Measurements from ENCODE around the gene DDAH1.

DDAH1 gene

GRCh38 chr1:85397490-85398032 lies 67.4 kb downstream of the DDAH1 start:
- DNase-seq (ENCODE audit: low read depth in 4 of 4, low spot score in 1 of 4) = no peak

- no peak for DNase-seq (ENCODE audit: low read depth in 4 of 4, low spot score in 1 of 4)
These were observed 68.8 kb downstream of the DDAH1 start for GRCh38 chr1:85396194-85396593.

- no peak for DNase-seq (ENCODE audit: low read depth in 4 of 4, low spot score in 1 of 4)
These were observed 70.8 kb downstream of the DDAH1 start for GRCh38 chr1:85394130-85394529.

GRCh38 chr1:85393490-85393889 lies 71.5 kb downstream of the DDAH1 start:
- no peak for DNase-seq (ENCODE audit: low read depth in 4 of 4, low spot score in 1 of 4)

DNA sequence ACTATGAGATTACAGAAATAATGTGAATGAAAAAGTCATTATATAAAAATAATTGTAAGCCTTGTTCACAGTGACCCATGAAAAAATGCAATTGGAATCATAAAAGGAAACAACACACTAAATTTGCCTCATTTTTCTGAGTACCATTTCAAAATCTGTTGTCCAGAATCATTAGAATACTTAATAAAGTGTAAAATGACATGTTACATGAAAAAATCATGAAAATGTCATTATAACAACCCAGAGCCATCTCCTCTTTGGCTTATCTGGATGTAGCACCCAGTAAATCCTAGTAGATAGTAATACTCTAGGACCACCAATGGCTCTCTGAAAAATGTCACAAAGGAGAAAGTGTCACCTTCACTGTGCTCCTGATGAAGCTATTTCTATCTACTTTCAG lies 76.5 kb downstream of the DDAH1 start:
- DNase-seq (ENCODE audit: low read depth in 4 of 4, low spot score in 1 of 4) = no peak

DNA sequence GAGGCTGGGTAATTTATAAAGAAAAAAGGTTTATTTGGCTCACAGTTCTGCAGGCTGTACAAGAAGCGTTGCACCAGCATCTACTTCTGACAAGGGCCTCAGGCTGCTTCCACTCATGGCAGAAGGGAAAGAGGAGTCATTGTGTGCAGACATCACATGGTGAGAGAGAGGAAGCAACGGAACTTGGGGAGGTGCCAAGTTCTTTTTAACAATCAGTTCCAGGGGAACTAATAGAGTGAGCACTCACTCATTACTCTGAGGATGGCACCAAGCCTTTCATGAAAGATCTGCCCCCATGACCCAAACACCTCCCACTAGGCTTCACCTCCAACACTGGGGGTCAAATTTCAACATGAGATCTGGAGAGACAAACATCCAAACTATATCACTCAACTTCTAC lies 77.2 kb downstream of the DDAH1 start:
- no peak for DNase-seq (ENCODE audit: low read depth in 4 of 4, low spot score in 1 of 4)

- DNase-seq (ENCODE audit: low read depth in 4 of 4, low spot score in 1 of 4) = no peak
These were observed 78.8 kb downstream of the DDAH1 start for GRCh38 chr1:85386068-85386722.

DNA sequence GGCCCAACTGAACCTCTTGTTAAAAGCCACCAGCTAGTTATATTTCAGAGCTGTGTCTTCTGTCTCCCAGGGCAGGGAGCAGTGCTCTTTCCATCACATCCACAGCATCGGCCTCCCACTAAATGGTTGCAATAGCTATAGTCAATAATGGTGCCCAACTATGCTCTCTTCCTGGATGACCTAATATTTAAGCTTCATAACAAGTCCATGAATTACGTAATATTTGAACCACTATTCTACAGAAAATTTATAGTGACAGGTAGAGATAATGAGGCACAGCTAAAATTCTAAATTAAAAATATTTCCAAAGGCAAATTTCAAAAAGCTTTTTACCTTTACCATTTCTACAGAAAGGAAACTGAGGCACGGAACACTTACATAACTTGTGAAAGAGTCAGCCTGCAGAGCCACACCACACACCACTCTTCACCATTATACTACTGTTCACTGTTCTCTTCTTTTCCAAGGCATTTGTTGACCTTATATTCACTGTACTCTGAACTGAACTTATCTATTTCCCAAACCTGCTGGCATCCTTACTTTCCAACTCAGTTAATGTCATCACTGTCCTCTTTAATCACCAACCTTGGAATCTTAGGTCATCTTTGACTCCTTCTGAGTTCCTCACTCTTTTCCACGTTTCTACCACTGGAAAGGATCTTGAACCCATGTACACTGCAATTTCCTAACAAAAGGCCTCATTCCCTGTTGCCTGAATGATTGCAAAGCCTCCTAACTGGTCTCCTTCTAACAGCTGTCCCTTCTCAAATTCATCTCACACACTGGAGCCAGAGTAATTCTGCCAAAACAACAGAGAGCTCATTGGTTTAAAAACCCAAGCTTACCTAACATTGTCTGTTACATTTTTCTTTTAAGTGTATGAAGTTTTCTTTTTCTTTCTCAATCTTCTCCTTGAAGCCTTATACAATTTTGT lies 85.5 kb downstream of the DDAH1 start:
- no peak for DNase-seq (ENCODE audit: low read depth in 4 of 4, low spot score in 1 of 4)

DNA sequence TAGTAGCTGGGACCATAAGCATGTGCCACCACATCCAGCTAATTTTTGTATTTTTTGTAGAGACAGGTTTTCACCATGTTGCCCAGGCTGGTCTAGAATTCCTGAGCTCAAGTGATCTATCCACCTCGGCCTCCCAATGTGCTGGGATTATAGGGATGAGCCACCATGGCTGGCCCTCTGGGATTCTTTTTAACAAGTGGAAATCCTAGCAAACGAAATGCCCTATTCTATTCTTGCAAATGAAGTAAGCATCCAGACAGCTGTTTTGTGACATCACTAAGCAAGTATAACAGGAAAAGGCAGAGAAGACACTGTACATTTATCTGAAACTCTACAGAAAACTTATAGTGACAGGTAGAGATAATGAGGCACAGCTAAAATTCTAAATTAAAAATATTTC lies 86.4 kb downstream of the DDAH1 start:
- no peak for DNase-seq (ENCODE audit: low read depth in 4 of 4, low spot score in 1 of 4)

GRCh38 chr1:85376356-85376755 lies 88.6 kb downstream of the DDAH1 start:
- no peak for DNase-seq (ENCODE audit: low read depth in 4 of 4, low spot score in 1 of 4)

DNA sequence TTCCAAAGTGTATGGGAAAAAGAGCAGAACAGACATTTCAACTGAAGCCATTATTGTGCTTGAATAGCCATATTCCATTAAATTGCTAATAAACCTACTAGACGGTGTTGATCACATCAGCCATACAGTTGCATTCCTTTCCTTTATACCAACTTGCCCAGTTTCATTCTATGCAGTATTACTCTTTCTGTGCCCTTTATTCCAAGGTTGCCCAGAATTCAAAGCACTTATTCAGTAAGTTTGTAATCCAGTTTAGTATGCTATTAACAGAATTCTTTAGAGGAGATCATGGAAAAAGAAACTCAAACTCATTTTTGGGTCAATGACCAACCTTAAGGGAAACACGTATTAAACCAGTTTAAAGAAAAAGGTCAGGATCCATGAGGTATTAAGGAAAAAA lies 89.5 kb downstream of the DDAH1 start:
- DNase-seq (ENCODE audit: low read depth in 4 of 4, low spot score in 1 of 4) = no peak

GRCh38 chr1:85374160-85374559 lies 90.8 kb downstream of the DDAH1 start:
- DNase-seq (ENCODE audit: low read depth in 4 of 4, low spot score in 1 of 4) = no peak

GRCh38 chr1:85373378-85373708 lies 91.6 kb downstream of the DDAH1 start:
- DNase-seq (ENCODE audit: low read depth in 4 of 4, low spot score in 1 of 4) = no peak

- no peak for DNase-seq (ENCODE audit: low read depth in 4 of 4, low spot score in 1 of 4)
These were observed 92.1 kb downstream of the DDAH1 start for GRCh38 chr1:85372683-85373377.

- no peak for DNase-seq (ENCODE audit: low read depth in 4 of 4, low spot score in 1 of 4)
These were observed 93.9 kb downstream of the DDAH1 start for GRCh38 chr1:85371021-85371420.

- no peak for DNase-seq (ENCODE audit: low read depth in 4 of 4, low spot score in 1 of 4)
These were observed 96.7 kb downstream of the DDAH1 start for GRCh38 chr1:85368073-85368770.

GRCh38 chr1:85366391-85367170 lies 98.4 kb downstream of the DDAH1 start:
- no peak for DNase-seq (ENCODE audit: low read depth in 4 of 4, low spot score in 1 of 4)

- no peak for DNase-seq (ENCODE audit: low read depth in 4 of 4, low spot score in 1 of 4)
These were observed 99.1 kb downstream of the DDAH1 start for GRCh38 chr1:85365851-85366250.

- DNase-seq (ENCODE audit: low read depth in 4 of 4, low spot score in 1 of 4) = no peak
These were observed 101.4 kb downstream of the DDAH1 start for GRCh38 chr1:85363521-85363920.

DNA sequence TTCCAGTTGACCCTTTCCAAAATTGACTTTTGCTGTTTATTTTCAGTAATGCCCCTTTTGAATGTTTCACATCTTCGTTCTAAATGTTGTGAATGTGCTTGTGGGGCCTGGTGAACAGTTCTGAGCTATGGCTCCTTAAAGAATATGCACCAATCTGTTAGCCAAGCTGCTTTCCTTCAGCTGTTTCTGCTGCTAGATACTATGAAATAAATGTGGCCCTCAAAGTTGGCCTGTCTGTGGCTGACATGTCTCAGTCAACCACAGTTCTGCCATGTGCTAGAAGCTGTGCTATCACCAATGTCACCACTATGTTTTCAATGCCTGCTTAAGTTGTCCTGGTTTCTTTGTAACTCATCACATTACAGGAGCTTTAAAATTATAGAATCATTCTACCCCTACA lies 101.9 kb downstream of the DDAH1 start:
- no peak for DNase-seq (ENCODE audit: low read depth in 4 of 4, low spot score in 1 of 4)

Measured in stimulated activated CD4-positive, alpha-beta T cell treated with anti-CD3 and anti-CD28 coated beads, Interleukin-1b, Interleukin-23, amount 100 ng/mL, for 24 hours (primary cell).